ENCODE measurements around the gene SYTL2. TPM values are rescaled to one million over a fixed set of nuclear protein-coding genes. Genes with fewer than 3 reads are reported as not detected.

Gene SYTL2
- total RNA-seq, 1 experiment from 2014 or later = 16.6 TPM

GRCh38 chr11:85827748-85828639 is 17.1 kb upstream of the SYTL2 start:
- DNase-seq (ENCODE audit: low spot score) = peak; percentile 96

DNA sequence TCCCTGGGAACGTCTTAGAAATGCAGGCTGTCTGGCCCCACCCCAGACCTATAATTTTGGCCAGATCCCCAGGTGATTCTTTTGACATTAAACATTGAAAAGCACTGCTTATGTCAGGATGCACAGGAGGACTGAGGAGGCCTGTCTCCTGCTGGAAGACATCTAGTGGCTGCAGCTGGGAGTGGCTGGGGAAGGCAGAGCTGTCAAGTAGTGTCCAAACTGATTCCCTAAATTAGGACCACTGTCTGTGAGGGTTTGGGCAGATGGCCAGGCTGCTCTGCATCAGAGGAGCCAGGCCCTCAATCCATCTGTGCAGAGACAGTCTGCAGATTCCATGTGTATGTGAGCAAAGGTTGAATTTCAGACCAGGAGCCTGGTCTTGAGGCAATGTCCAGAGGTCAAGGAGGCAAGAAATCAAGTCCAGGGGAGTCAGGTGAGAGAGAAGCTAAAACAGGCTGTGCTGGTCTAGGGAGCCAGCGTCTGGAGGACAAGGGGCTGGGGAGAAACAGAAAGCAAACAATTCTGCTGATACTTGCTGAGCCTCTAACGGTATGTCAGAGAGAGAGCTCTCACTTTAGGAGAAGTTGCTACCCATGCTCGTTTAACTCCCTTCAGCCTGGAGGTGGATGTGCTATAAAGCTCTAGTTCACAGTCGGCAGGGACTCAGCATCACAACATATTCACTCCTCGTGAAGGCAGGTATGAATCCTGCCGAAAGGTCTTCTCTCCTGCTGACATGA is 15.3 kb upstream of the SYTL2 start:
- DNase-seq (ENCODE audit: low spot score) = peak; percentile 65

- DNase-seq (ENCODE audit: low spot score) = no peak
Observed at GRCh38 chr11:85825616-85826015, 14.7 kb upstream of the SYTL2 start.

DNA sequence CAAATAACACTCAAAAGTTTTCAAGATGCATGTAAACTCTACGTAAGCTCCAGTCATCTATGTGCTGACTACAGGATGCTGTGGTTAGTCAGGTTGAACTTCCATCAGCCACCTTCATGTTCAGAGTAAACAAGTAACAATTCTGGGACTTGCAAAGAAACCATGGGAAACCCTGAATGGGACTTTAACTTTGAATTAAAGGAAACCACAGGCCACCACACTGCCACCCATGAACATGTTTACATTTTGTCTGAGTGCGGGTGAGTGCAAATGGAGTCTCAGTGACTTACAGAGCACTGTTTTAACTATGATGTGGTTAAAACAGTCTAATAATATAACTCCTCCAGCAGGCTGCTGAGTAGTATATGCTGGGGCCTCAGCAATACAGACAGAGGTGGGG is 12.9 kb upstream of the SYTL2 start:
- DNase-seq (ENCODE audit: low spot score) = no peak

- no peak for DNase-seq (ENCODE audit: low spot score)
Observed at GRCh38 chr11:85822814-85823213, 11.9 kb upstream of the SYTL2 start.

DNA sequence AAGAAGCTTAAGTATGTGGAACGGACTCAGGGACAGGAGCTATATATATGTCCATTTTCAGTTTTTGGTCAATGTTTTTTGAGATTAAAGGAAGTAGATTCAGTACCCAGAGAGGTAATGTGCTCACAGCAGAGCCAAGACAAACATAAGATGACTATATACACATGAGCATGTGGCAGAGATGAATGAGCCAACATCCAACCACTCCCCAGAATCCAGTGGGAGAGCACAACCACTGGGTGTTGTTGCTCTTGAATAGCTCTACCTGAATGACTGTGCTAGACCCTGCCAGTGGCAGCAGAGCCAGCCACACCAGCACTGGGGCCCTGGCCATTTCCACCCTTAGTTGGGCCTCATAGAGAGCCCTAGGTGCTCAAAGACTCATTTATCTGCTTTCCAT is 10.7 kb upstream of the SYTL2 start:
- peak; percentile 35 for DNase-seq (ENCODE audit: low spot score)

DNA sequence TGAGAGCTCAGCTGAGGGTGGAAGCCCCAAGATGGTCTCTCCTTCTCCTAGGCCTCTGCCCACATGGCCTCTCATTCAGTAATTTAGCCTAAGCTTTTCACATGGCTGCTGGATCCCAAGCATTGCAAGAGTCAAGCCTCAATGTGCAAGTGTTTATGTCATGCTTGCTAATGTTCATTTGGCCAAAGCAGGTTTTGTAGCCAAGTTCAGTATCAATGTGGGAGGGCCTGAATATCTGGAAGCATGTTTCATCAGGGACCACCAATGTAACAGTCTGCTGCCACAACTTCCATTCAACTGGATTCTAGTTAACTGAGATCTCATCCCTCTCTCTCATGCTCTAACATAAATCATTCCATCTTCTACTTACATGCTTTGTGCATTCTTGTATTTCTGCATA is 8.5 kb upstream of the SYTL2 start:
- no peak for DNase-seq (ENCODE audit: low spot score)

GRCh38 chr11:85815186-85815931 is 4.4 kb upstream of the SYTL2 start:
- no peak for DNase-seq (ENCODE audit: low spot score)

- peak; percentile 54 for DNase-seq (ENCODE audit: low spot score)
Observed at GRCh38 chr11:85813721-85814120, 2.8 kb upstream of the SYTL2 start.

GRCh38 chr11:85811624-85812023 is 683 bp upstream of the SYTL2 start:
- no peak for DNase-seq (ENCODE audit: low spot score)

DNA sequence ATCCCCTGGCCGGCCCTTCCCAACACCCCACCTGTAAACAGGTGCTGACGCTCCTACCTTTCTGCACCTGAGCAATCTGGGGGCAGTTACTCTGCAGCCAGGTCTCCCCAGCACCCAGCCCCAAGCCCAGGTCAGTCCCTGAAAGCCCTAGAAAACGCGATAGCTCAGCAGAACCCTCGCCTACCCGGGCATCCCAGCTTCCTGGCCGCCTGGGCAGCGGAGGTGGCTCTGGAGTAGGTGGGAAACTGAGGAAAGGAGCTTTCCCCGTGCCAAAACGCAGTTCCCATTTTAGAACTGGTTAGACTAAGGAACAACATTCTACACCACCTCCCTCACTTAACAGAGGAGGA is 445 bp downstream of the SYTL2 start:
- DNase-seq (ENCODE audit: low spot score) = peak; percentile 41

GRCh38 chr11:85809863-85810262 is 1.1 kb downstream of the SYTL2 start:
- DNase-seq (ENCODE audit: low spot score) = peak; percentile 57

- DNase-seq (ENCODE audit: low spot score) = no peak
Observed at GRCh38 chr11:85809191-85809590, 1.8 kb downstream of the SYTL2 start.

GRCh38 chr11:85806876-85807275 is 4.1 kb downstream of the SYTL2 start:
- DNase-seq (ENCODE audit: low spot score) = no peak

- DNase-seq (ENCODE audit: low spot score) = no peak
Observed at GRCh38 chr11:85806016-85806415, 4.9 kb downstream of the SYTL2 start.

- no peak for DNase-seq (ENCODE audit: low spot score)
Observed at GRCh38 chr11:85805387-85805786, 5.6 kb downstream of the SYTL2 start.

DNA sequence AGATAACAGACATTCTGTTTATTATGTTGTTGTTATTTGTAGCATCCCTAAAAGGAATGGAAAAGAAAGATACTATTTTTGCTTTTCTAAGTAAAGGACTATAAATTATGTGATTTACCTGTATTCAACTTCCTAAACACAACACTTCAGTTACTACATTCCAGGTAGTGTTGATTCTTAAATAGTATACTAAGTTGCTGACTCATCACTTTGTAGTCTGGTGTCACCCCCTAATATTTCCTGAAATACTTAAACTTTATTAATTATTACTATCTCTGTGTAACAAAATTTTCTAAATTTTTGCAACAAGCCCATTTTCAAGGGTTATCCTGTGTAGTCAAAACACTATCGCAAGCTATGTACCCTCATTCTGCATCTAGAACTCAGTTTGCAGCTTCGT is 7.0 kb downstream of the SYTL2 start:
- no peak for DNase-seq (ENCODE audit: low spot score)

GRCh38 chr11:85803303-85803702 is 7.6 kb downstream of the SYTL2 start:
- DNase-seq (ENCODE audit: low spot score) = no peak

DNA sequence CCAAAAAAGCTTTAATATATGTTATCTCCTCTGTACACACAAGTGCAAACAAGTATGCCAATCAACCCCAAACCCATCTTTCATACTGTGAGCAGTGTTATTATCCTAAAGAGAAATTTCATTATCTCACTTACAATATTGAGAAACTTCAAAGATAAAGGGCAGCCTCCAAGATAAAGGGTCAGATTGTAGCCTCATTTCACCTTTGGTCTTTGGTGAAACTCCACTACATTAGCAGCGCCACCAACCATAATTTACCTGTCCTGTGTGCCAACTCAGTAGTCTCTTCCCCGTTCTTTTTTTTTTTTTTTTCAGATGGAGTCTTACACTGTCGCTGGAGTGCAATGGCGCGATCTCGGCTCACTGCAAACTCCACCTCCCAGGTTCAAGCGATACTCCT is 9.4 kb downstream of the SYTL2 start:
- DNase-seq (ENCODE audit: low spot score) = no peak

DNA sequence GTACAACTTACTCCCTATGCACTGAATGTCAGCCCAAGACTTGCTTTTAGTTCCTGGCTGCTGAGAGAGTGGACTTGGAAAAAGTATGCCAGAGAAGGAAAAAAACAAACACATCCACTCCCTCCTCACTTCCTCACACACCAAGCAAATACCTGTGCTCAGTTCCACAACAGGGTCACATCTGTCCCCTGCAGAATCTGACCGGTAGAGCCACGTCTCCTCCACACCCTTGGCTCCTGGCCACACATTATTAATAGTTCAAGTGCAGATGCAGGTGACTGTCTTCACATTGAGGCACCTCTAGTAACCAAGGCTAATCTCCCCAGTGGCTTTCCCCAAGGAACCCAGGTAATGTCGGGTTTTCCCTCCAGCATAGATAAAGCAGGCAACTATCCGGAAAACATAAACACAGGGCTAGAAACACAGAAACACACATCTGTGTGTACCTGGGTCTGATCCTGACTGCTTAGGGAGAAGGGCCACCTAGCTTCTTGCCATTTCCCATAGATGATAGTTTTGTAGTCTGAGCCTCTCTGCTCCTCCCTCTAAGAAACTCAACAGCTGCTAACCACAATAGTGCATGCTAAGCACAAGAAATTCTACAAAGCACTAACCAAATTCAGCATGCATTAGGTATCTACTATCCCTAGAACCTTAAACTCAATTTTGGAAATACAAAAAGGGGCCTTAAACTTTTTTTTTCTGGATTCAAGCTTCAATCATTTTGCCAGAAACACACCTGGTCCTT is 10.2 kb downstream of the SYTL2 start:
- no peak for DNase-seq (ENCODE audit: low spot score)

DNA sequence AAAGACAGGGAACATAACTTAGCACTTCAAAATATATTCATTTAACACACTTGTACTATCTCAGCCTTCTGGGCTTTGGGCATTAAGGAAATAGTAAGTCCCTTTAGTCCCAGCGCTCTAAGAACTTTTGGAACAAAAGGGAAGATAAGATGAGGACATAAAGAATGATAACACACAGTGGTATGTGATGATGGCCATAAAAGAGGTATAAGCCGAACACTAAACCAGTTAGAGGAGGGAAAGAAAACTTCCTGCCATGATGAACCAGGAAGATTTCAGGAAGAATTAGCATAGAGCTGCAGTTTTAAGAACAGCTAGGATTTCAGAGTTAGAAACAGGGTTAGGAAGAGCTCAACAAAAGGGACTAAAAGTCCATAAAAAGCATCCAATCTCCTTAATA is 11.8 kb downstream of the SYTL2 start:
- no peak for DNase-seq (ENCODE audit: low spot score)

DNA sequence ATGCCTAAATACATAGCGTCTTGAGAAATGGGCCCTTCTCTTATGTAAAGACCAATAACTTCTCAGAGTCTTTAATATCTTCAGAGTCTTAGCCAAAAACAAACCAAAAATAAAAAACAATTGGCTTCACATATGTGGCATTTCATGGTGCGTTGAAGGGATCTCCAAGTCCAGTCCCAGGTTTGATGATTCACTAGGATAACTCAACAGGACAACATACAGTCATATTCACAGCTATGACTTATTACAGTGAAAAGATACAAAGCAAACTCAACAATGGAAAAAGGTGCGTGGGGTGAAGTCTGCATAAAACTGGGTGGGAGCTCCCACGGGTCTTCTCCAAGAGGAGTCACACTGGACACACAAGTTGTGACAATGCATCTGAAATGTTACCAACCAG is 12.6 kb downstream of the SYTL2 start:
- no peak for DNase-seq (ENCODE audit: low spot score)

Data from HT-29 (cell line).